ENCODE data around the gene HDAC4. TPM values are rescaled to one million over a fixed set of nuclear protein-coding genes. Genes with fewer than 3 reads are reported as not detected.
A peak's percentile ranks its signal among the peaks of the same experiment; 100 is the strongest.

HDAC4 gene
- total RNA-seq, 1 experiment from 2014 or later, result 4.5 TPM

GRCh38 chr2:239211396-239212094, 189.3 kb downstream of the HDAC4 start:
- in situ Hi-C loops (cut with HindIII; ENCODE audit: low sequenced_read_pairs), result no loop called here

GRCh38 chr2:239209783-239210182, 191.0 kb downstream of the HDAC4 start:
- DNase-seq (ENCODE audit: low spot score), result no peak
- in situ Hi-C loops (cut with HindIII; ENCODE audit: low sequenced_read_pairs), result no loop called here

More at GRCh38 chr2:239211396-239212094, 189.3 kb downstream of the HDAC4 start:
- DNase-seq (ENCODE audit: low spot score), result no peak

- DNase-seq (ENCODE audit: low spot score), result no peak
- in situ Hi-C loops (cut with HindIII; ENCODE audit: low sequenced_read_pairs), result no loop called here
Observed at GRCh38 chr2:239208465-239209180, 192.2 kb downstream of the HDAC4 start.

GRCh38 chr2:239206851-239207250, 194.0 kb downstream of the HDAC4 start:
- in situ Hi-C loops (cut with HindIII; ENCODE audit: low sequenced_read_pairs), result no loop called here
- no peak for DNase-seq (ENCODE audit: low spot score)

GRCh38 chr2:239206042-239206441, 194.8 kb downstream of the HDAC4 start:
- in situ Hi-C loops (cut with HindIII; ENCODE audit: low sequenced_read_pairs), result no loop called here

GRCh38 chr2:239204876-239205468, 195.8 kb downstream of the HDAC4 start:
- in situ Hi-C loops (cut with HindIII; ENCODE audit: low sequenced_read_pairs), result no loop called here
- peak; percentile 41 for DNase-seq (ENCODE audit: low spot score)

More at GRCh38 chr2:239206042-239206441, 194.8 kb downstream of the HDAC4 start:
- no peak for DNase-seq (ENCODE audit: low spot score)

- in situ Hi-C loops (cut with HindIII; ENCODE audit: low sequenced_read_pairs), result no loop called here
- DNase-seq (ENCODE audit: low spot score), result peak; percentile 78
Observed at GRCh38 chr2:239204136-239204875, 196.5 kb downstream of the HDAC4 start.

- in situ Hi-C loops (cut with HindIII; ENCODE audit: low sequenced_read_pairs), result no loop called here
Observed at GRCh38 chr2:239203443-239204135, 197.2 kb downstream of the HDAC4 start.

GRCh38 chr2:239202836-239203235, 198.0 kb downstream of the HDAC4 start:
- in situ Hi-C loops (cut with HindIII; ENCODE audit: low sequenced_read_pairs), result no loop called here
- DNase-seq (ENCODE audit: low spot score), result peak; percentile 14

More at GRCh38 chr2:239203443-239204135, 197.2 kb downstream of the HDAC4 start:
- DNase-seq (ENCODE audit: low spot score), result no peak

- no peak for DNase-seq (ENCODE audit: low spot score)
- in situ Hi-C loops (cut with HindIII; ENCODE audit: low sequenced_read_pairs), result no loop called here
Observed at GRCh38 chr2:239202343-239202742, 198.5 kb downstream of the HDAC4 start.

GRCh38 chr2:239201884-239202283, 198.9 kb downstream of the HDAC4 start:
- in situ Hi-C loops (cut with HindIII; ENCODE audit: low sequenced_read_pairs), result no loop called here

GRCh38 chr2:239201531-239201876, 199.3 kb downstream of the HDAC4 start:
- in situ Hi-C loops (cut with HindIII; ENCODE audit: low sequenced_read_pairs), result no loop called here
- peak; percentile 90 for DNase-seq (ENCODE audit: low spot score)

More at GRCh38 chr2:239201884-239202283, 198.9 kb downstream of the HDAC4 start:
- no peak for DNase-seq (ENCODE audit: low spot score)

- in situ Hi-C loops (cut with HindIII; ENCODE audit: low sequenced_read_pairs), result no loop called here
- DNase-seq (ENCODE audit: low spot score), result peak; percentile 7
Observed at GRCh38 chr2:239200646-239201530, 199.9 kb downstream of the HDAC4 start.

GRCh38 chr2:239199041-239199768, 201.6 kb downstream of the HDAC4 start:
- in situ Hi-C loops (cut with HindIII; ENCODE audit: low sequenced_read_pairs), result no loop called here
- DNase-seq (ENCODE audit: low spot score), result peak; percentile 49

- in situ Hi-C loops (cut with HindIII; ENCODE audit: low sequenced_read_pairs), result no loop called here
- DNase-seq (ENCODE audit: low spot score), result peak; percentile 16
Observed at GRCh38 chr2:239198221-239198620, 202.6 kb downstream of the HDAC4 start.

GRCh38 chr2:239197146-239197545, 203.7 kb downstream of the HDAC4 start:
- in situ Hi-C loops (cut with HindIII; ENCODE audit: low sequenced_read_pairs), result no loop called here

GRCh38 chr2:239196474-239197021, 204.3 kb downstream of the HDAC4 start:
- in situ Hi-C loops (cut with HindIII; ENCODE audit: low sequenced_read_pairs), result no loop called here
- DNase-seq (ENCODE audit: low spot score), result no peak

More at GRCh38 chr2:239197146-239197545, 203.7 kb downstream of the HDAC4 start:
- DNase-seq (ENCODE audit: low spot score), result no peak
